HEK293 (cell line): ENCODE results near the gene ASB8.

Experiments used
- FEZF1 ChIP-seq: fragments of 450-650 bp; formaldehyde crosslinking; IDR thresholded peaks from 2 replicates; pipeline ENCODE4 v1.5.1; 2016; ENCODE audit warnings: missing biosample characterization, missing genetic modification characterization
- IKZF3 ChIP-seq: fragments of 450-650 bp; IDR thresholded peaks from 2 replicates; pipeline ENCODE4 v1.5.0; 2018; ENCODE audit warnings: missing biosample characterization, mild to moderate bottlenecking, missing genetic modification characterization, moderate library complexity
- REST ChIP-seq: fragments of 450-650 bp; formaldehyde crosslinking; IDR thresholded peaks from 2 replicates; pipeline ENCODE4 v1.5.1; 2016; ENCODE audit warnings: missing biosample characterization, missing genetic modification characterization
- SCRT1 ChIP-seq: fragments of 450-650 bp; formaldehyde crosslinking; IDR thresholded peaks from 2 replicates; pipeline ENCODE4 v1.5.1; 2016; ENCODE audit warnings: missing biosample characterization, missing genetic modification characterization, borderline replicate concordance
- TCF7L2 ChIP-seq: IDR thresholded peaks from 2 replicates; pipeline ENCODE4 v1.6.1; 2011; ENCODE audit warnings: low read depth, mild to moderate bottlenecking, inconsistent platforms, low read length, moderate library complexity, borderline replicate concordance
- ZNF266 ChIP-seq: fragments of 450-650 bp; formaldehyde crosslinking; IDR thresholded peaks from 2 replicates; pipeline ENCODE4 v1.5.1; 2016; ENCODE audit warnings: missing biosample characterization, missing genetic modification characterization, low read depth
- ZNF423 ChIP-seq: fragments of 450-650 bp; formaldehyde crosslinking; IDR thresholded peaks from 2 replicates; pipeline ENCODE4 v1.5.1; 2016; ENCODE audit warnings: missing biosample characterization, missing genetic modification characterization
- ZNF747 ChIP-seq: fragments of 450-650 bp; formaldehyde crosslinking; IDR thresholded peaks from 2 replicates; pipeline ENCODE4 v1.5.1; 2016; ENCODE audit warnings: missing biosample characterization, missing genetic modification characterization
- TF ChIP-seq, protein P1 (sequence below): fragments of 450-650 bp; formaldehyde crosslinking; IDR thresholded peaks from 2 replicates; pipeline ENCODE4 v1.5.1; 2016; ENCODE audit warnings: missing biosample characterization, missing genetic modification characterization
- TF ChIP-seq, protein P2 (sequence below): fragments of 450-650 bp; formaldehyde crosslinking; IDR thresholded peaks from 2 replicates; pipeline ENCODE4 v1.5.1; 2016; ENCODE audit warnings: missing biosample characterization, missing genetic modification characterization, low read depth

DNA sequence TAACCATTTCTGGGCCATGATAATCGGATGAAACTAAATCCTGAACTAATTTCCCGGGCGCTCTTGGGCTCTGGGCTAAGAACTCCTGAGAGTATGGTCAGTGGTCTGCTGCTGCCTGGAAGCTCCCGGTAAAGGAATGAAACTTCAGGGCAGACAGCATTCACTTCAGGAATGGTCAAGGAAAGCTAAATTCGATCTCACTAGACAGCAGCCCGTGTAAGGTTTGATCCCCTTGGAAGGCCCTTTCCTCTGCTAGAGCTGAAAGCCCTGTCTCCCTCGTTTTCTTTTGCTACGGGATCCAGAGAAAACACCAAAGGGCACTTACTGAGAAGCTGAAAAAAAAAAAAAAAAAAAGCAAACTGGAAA lies 680 bp downstream of the ASB8 start:
- TF ChIP-seq, protein P1, sequence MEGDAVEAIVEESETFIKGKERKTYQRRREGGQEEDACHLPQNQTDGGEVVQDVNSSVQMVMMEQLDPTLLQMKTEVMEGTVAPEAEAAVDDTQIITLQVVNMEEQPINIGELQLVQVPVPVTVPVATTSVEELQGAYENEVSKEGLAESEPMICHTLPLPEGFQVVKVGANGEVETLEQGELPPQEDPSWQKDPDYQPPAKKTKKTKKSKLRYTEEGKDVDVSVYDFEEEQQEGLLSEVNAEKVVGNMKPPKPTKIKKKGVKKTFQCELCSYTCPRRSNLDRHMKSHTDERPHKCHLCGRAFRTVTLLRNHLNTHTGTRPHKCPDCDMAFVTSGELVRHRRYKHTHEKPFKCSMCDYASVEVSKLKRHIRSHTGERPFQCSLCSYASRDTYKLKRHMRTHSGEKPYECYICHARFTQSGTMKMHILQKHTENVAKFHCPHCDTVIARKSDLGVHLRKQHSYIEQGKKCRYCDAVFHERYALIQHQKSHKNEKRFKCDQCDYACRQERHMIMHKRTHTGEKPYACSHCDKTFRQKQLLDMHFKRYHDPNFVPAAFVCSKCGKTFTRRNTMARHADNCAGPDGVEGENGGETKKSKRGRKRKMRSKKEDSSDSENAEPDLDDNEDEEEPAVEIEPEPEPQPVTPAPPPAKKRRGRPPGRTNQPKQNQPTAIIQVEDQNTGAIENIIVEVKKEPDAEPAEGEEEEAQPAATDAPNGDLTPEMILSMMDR: no peak
- TF ChIP-seq SCRT1 (tag by site-specific recombination) (no peak), ZNF423 (no peak), IKZF3 (no peak), TCF7L2 (no peak), ZNF266 (tag by site-specific recombination) (no peak), FEZF1 (tag by site-specific recombination) (no peak), ZNF747 (tag by site-specific recombination) (no peak), REST (tag by site-specific recombination) (no peak)
- TF ChIP-seq, protein P2, sequence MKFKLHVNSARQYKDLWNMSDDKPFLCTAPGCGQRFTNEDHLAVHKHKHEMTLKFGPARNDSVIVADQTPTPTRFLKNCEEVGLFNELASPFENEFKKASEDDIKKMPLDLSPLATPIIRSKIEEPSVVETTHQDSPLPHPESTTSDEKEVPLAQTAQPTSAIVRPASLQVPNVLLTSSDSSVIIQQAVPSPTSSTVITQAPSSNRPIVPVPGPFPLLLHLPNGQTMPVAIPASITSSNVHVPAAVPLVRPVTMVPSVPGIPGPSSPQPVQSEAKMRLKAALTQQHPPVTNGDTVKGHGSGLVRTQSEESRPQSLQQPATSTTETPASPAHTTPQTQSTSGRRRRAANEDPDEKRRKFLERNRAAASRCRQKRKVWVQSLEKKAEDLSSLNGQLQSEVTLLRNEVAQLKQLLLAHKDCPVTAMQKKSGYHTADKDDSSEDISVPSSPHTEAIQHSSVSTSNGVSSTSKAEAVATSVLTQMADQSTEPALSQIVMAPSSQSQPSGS (tag by site-specific recombination): no peak
